ENCODE data around the gene PADI4. TPM values are rescaled to one million over a fixed set of nuclear protein-coding genes. Genes with fewer than 3 reads are reported as not detected.

PADI4 gene
- total and polyA plus RNA-seq, 2 of the 4 experiments (the other 2 are of a cell fraction): not detected

GRCh38 chr1:17363771-17364170 lies 55.8 kb downstream of the PADI4 start:
- WGBS, 2 experiments (ENCODE audit: extremely low coverage in 2 of 2, insufficient read length in 1 of 2): no CpG with 5 or more reads among the region's 4 CpGs
- no peak overlapping the region for H3K56ac ChIP-seq (ENCODE audit: extremely low read depth, insufficient read depth, low read length)
- no peaks in the 10 kb centered on the region for H3K9me1 ChIP-seq (ENCODE audit: insufficient read depth, low read length)
- intact Hi-C loops (cut with micrococcal nuclease): no loop called here
- in situ Hi-C loops (cut with MboI; ENCODE audit: low sequenced_read_pairs): no loop called here
- no peak overlapping the region for H2BK20ac ChIP-seq (ENCODE audit: low read depth, low read length)
- H3K27ac ChIP-seq (ENCODE audit: insufficient read depth, low read length): no peak overlapping the region
- dilution Hi-C loops (cut with HindIII; ENCODE audit: low sequenced_read_pairs, unreplicated experiment): no loop called here
- ATAC-seq (ENCODE audit: low read depth) (no peak), DNase-seq (no peak)
- no peak overlapping the region for H3K14ac ChIP-seq (replicated peaks; ENCODE audit: low read depth, low read length)
- no TSS peak for BruUV-seq (replicated peaks)
- H3K23ac ChIP-seq (ENCODE audit: low read depth, low read length): no peak overlapping the region
- no peak overlapping the region for H3K4me2 ChIP-seq (ENCODE audit: low read depth, low read length)
- H3K79me1 ChIP-seq (ENCODE audit: low read depth in 1 of 2, low read length in 2 of 2): no peaks in the 10 kb centered on the region
- no peak overlapping the region for H3K4me3 ChIP-seq (ENCODE audit: insufficient read depth, low read depth, low read length)
- H2AK5ac ChIP-seq (ENCODE audit: low read depth, low read length): no peak overlapping the region
- H4K5ac ChIP-seq (ENCODE audit: low read depth, low read length): no peak overlapping the region
- ChIA-PET POLR2A (ENCODE audit: unreplicated experiment) (no interaction called here), CTCF (no interaction called here)
- H3K9ac ChIP-seq (ENCODE audit: low read depth, low read length): no peak overlapping the region
- H2AK9ac ChIP-seq (replicated peaks; ENCODE audit: low read depth, low read length, poor library complexity): no peak overlapping the region
- peak overlapping the region; percentile 23 for H2AFZ ChIP-seq (replicated peaks; ENCODE audit: low read length, poor library complexity)
- H3K27me3 ChIP-seq (ENCODE audit: control insufficient read depth, insufficient read depth, low read length): peaks cover 25% of the 10 kb centered on the region
- no peak overlapping the region for H2BK5ac ChIP-seq (ENCODE audit: low read depth, low read length, poor library complexity, severe bottlenecking)
- H4K91ac ChIP-seq (ENCODE audit: insufficient read depth, low read depth, low read length): no peak overlapping the region
- H3K18ac ChIP-seq (ENCODE audit: low read depth, low read length): no peak overlapping the region
- H3K4ac ChIP-seq (ENCODE audit: low read depth, low read length): no peak overlapping the region
- no peaks in the 10 kb centered on the region for H3K9me3 ChIP-seq (ENCODE audit: control insufficient read depth, insufficient read depth, low read length)
- H2BK15ac ChIP-seq (ENCODE audit: low read depth, low read length): no peak overlapping the region
- no peaks in the 10 kb centered on the region for H4K20me1 ChIP-seq (ENCODE audit: insufficient read depth, low read length)
- no peak overlapping the region for H4K8ac ChIP-seq (ENCODE audit: low read depth in 2 of 2, low read length in 2 of 2)
- TF ChIP-seq NFE2L2 (IDR thresholded peaks at IDR 0.05; ENCODE audit: low read depth, low read length) (no peak), CEBPB (IDR thresholded peaks at IDR 0.05; ENCODE audit: low read depth, low read length) (no peak), BHLHE40 (IDR thresholded peaks at IDR 0.05; ENCODE audit: low read depth, low read length) (no peak), RFX5 (IDR thresholded peaks at IDR 0.05; ENCODE audit: low read depth, low read length) (no peak), CHD1 (IDR thresholded peaks at IDR 0.05; ENCODE audit: low read depth, low read length) (no peak), FOS (IDR thresholded peaks at IDR 0.05; ENCODE audit: low read depth, low read length) (no peak), RAD21 (IDR thresholded peaks at IDR 0.05; ENCODE audit: low read length) (no peak), POLR2A (IDR thresholded peaks at IDR 0.05; ENCODE audit: low read depth, low read length) (no peak), MAFK (IDR thresholded peaks at IDR 0.05; ENCODE audit: low read depth, low read length) (no peak), SMC3 (IDR thresholded peaks at IDR 0.05; ENCODE audit: low read depth, low read length) (no peak), ELK1 (IDR thresholded peaks at IDR 0.05; ENCODE audit: borderline replicate concordance, low read depth, low read length) (no peak), RCOR1 (IDR thresholded peaks at IDR 0.05; ENCODE audit: insufficient replicate concordance, low read length) (no peak), USF2 (IDR thresholded peaks at IDR 0.05; ENCODE audit: low read depth, low read length) (no peak), MXI1 (IDR thresholded peaks at IDR 0.05; ENCODE audit: borderline replicate concordance, low read depth, low read length) (no peak), MAZ (IDR thresholded peaks at IDR 0.05; ENCODE audit: borderline replicate concordance, low read depth, low read length) (no peak)
- TF ChIP-seq, protein P1, sequence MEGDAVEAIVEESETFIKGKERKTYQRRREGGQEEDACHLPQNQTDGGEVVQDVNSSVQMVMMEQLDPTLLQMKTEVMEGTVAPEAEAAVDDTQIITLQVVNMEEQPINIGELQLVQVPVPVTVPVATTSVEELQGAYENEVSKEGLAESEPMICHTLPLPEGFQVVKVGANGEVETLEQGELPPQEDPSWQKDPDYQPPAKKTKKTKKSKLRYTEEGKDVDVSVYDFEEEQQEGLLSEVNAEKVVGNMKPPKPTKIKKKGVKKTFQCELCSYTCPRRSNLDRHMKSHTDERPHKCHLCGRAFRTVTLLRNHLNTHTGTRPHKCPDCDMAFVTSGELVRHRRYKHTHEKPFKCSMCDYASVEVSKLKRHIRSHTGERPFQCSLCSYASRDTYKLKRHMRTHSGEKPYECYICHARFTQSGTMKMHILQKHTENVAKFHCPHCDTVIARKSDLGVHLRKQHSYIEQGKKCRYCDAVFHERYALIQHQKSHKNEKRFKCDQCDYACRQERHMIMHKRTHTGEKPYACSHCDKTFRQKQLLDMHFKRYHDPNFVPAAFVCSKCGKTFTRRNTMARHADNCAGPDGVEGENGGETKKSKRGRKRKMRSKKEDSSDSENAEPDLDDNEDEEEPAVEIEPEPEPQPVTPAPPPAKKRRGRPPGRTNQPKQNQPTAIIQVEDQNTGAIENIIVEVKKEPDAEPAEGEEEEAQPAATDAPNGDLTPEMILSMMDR (conservative IDR thresholded peaks at IDR 0.05; ENCODE audit: low read depth, low read length): no peak
- H3K4me1 ChIP-seq (ENCODE audit: control insufficient read depth, insufficient read depth, low read length): no peaks in the 10 kb centered on the region
- H2BK120ac ChIP-seq (ENCODE audit: low read depth, low read length): no peak overlapping the region
- H3K36me3 ChIP-seq (ENCODE audit: control insufficient read depth, insufficient read depth, low read length): no peaks in the 10 kb centered on the region

Data from IMR-90 (cell line).